HG02571 (cell line): ENCODE results near the gene MYH10.
"Not testable (repeated sequence)": the region's sequence is repeated elsewhere in the genome, so short reads cannot be mapped to it uniquely, and the experiment has no call there.

Experiments used
- ATAC-seq: cut with Tn5 transposase; IDR thresholded peaks from one replicate; pipeline ENCODE4 v1.9.1; 2021; ENCODE audit warnings: mild to moderate bottlenecking, moderate library complexity; ENCODE audit not compliant: unreplicated experiment

The MYH10 gene

DNA sequence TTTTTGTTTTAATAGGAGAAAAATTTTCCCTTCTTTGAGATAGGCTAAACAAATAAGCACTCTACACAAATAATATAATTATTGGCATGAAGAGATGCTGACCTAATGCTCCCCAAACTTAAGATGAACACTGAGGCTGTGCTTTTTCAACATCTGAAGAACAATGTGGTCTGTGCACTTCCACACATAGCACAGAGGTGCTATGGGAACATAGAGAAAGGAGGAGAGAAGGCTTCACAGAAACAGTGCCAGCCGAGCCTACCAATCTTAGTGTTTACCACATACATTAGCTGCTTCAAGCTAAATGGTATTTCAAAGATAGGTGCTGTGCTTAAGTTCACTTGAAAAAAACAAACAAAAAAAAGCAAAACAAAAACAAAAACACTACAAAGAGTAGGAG, 72.4 kb downstream of the MYH10 start:
- no peak for ATAC-seq

DNA sequence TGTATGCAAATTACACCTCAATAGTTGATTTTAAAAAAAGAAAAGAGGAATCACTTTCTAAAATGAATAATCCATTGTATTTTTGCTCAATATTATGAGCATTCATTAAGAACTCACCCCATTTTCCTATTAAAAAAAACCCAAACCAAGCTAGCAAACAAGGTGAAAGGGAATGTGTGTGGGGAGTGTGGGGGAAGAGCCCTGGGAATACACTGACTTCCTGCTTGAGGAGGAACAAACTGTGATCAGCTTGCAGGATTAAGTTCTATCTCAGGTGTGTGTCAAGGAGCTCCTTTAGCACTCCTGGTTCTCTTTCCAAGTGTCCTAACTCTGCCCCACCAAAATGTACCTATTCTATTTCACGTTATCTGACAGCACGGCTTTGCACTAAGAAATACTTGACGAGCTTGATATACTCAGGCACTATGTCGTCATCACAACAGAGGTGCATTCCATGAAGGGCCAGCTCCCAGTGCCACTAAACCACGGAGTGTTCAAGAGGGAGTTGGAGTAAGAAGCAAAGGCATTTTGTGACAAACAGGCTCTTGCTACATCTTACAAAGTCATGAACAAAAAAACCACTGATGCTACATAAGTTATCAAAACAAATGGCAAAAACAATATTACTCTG, 73.2 kb downstream of the MYH10 start:
- ATAC-seq: no peak

DNA sequence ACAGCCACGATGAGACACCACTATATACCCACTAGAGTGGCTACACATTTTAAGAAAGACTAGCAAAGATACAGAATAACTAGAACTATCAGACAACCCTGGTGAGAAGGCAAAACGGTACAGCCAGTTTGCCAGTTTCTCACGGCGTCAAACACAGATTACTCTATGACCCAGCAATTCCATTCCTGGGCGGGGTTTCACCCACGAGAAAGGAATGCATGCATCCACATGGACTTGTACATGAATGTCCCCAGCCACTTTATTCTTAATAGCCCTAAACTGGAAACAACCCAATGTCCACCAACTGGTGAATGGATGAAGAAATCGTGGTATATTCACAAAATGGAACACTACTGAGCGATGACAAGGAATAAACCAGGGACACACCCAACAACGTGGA, 74.5 kb downstream of the MYH10 start:
- ATAC-seq: no peak

DNA sequence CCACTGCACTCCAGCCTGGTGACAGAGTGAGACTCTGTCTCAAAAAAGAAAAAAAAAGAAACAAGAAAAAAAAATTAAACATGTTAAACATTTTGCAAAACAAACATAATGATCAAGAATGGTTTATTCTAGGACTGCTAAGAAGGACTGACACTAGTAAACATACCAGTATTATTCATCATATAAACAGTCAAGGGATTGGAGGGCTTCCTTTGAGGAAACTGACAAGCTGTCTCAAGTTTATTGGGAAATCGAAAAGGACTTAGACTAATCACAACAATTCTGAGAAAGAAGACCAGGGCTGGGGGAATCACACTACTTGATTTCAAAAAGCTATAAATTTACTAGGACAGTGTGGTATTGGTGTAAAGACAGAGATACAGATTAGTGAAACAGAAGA, 75.5 kb downstream of the MYH10 start:
- ATAC-seq: no peak

DNA sequence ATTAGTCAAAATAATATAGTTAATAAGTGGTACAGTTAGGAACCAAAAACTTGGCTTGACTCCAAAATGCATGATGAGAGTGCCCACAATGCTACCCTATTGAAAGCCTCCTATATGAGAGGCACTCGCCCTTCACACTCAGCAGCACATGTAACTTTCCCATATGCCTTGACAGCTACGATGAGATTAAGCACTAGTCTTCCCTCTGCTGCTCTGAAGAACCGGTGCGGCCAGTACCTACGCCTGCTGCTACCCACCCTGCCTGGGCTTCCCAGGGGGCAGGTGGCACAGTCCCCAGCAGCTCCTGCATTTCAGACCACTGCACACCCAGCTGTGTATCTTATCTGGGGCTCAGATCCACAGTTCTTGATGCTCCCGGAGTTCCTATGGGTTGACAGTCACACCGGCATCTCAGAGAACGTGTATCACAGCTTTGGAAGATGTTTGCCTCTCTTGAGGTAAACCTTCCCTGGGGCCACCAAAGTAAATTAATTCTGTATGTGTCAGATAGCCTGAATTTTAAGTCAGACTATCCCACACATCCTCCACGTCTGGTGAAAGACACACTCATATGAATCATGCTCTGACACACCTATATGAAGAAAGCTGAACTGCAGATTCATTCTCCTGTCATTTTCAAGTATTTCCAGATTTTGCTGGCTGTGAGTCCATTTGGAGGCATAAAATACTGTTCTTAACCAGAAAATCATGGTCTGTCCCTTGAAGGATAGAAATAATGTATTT, 77.8 kb downstream of the MYH10 start:
- no peak for ATAC-seq

DNA sequence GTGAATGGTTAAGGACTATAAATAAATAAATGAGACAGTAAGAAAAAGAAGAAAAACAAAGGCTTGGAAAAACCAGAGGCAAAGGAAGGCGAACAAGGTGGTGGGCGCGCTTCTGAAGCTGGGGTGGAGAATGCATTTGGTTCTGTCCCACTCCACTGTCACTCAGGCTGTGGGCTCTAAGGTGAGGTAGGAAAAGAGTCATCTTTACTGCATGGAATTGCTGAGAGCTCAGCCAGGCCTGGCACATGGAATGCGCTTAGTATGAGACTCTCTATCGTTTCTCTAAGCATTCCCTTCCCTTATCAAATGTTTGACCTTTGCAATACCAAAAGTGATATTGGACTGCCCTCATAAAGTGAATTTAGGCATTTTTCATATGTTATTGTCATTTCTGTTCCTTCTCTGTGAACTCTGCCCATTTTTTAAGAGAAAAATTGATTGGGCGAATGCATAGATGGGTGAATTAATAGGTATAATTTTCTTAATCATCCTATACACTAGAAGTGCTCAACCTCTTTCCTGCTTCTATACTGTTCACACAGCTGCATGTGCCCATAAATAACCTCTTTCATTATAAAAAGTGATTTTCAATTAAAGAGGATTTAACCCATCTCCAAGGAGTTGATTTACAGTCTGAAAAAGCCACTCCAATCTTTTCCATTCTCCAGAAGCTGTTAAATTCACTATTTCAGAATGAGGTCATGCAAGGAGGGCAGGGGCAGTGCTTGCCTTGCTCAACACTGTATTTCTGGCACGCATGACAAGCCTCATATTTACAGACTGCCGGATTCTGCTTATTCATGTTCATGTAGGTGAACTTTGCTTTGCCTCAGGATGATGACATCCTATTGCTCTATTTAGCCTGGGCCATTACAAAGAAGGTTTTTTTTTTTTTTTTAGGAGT, 87.7 kb downstream of the MYH10 start:
- no peak for ATAC-seq

DNA sequence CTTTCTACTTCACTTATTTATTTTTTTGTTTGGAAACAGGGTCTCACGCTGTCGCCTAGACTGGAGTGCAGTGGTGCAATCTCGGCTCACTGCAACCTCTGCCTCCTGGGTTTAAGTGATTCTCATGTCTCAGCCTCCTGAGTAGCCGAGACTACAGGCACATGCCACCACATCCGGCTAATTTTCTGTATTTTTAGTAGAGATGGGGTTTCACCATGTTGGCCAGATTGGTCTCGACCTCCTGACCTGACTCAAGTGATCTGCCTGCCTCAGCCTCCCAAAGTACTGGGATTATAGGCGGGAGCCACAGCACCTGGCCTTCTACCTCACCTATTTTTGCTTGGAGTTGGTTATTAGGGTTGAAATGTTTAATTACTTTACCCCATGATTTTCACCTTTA, 90.5 kb downstream of the MYH10 start:
- not testable (repeated sequence) for ATAC-seq

DNA sequence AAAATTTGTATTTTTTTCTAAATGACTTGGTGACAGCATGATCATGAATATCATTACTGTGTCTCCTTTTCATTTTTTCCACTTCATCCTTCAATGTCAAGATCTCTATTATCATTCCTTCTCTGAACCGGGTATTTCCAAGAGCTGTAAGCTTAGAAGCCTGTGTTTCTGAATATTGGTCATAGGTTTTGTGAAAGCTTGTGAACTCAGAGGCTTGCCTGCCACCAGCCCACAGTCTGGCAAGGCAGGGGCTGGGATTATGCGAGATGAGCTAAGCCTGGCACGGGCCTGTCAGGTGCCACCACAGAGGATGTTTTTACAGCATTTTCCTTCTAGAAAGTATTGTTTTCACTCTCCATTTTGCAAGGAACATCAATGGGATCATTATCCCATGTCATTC, 92.8 kb downstream of the MYH10 start:
- no peak for ATAC-seq

DNA sequence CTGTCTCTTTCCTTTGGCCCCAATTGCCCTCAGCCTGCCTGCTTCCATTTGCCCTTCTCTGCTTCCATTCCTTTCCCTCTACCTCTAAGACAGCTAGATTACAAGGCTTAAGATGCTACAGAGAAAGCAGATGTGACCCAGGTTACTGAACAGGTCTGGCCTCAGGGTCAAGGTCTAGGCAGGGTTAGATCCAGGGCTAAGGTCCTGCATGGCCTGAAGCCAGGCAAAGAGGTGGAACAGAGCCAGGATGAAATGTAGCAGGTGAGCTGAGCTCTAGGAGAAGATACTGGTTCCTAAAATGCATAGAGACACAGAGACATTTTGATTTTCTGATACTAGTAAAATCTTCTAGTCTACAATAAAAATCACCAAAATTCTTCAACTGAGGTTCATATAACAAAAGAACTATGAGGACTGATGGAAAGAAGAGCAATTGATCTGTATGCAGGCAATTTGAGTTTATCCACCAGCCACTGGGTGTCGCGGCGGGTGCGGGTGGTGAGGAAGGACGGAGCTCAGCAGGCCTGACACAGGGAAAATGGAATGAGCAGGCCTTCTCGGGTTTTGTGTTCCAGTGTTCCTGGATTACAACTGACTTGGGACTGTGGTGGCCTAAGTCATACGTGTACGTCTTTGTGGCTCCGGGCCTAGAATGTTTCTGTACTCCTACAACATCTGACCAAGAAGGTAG, 95.9 kb downstream of the MYH10 start:
- ATAC-seq: no peak

DNA sequence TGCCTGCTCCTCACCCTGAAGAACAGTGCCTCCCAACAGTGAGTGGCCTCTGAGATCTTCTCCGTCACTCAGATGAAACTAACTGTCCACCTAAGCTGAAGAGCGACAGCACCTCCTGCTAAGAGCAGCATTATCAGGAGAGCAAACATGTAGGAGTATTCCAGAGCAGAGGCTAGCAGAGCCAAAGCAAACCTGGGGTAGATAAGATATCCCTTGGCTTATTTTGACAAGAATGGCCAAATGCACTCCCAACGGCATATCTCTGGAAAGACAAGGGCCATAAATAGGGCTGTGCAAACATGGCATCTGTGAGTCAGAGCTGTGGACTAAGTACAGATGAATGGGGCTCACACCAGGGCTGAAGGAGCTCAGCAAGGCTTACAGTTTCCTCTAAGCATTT, 98.5 kb downstream of the MYH10 start:
- ATAC-seq: no peak

DNA sequence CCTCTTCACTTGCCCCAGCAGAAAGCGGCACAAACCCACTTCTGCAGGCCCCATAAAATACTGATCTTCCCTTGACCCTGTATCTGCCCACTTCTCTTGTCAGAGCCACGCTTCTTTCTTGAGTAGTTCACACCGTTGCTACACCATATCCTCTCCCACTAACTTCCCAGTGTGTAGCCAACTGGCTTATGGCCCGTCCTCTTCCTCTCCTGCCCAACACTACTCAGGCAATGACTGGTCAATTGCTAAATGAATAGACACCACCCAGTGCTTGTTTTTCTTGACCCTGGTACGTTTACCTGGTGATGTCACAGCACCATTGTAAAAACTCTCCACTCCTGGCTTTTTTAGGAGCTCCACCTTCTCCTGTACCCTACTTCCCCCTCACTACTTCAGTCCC, 107.9 kb downstream of the MYH10 start:
- ATAC-seq: no peak

DNA sequence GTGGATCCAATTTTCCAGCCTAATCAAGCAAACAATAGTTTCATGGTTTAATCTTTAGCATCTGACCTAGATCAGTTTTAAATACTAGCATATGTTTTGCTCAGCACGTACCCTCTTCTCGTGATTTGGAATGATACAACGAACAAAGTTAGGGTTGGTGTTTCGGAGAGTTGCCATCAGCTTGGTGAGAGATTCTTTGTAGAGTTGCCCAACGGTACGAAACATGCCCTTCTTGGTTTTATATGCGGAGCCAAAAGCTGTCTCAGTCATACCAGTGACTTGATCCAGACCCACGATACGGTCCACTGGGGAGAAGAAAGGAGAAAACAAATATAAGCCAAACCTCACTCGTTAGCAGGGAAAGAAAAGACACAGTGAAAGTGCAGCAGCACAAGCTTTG, 109.5 kb downstream of the MYH10 start:
- no peak for ATAC-seq

DNA sequence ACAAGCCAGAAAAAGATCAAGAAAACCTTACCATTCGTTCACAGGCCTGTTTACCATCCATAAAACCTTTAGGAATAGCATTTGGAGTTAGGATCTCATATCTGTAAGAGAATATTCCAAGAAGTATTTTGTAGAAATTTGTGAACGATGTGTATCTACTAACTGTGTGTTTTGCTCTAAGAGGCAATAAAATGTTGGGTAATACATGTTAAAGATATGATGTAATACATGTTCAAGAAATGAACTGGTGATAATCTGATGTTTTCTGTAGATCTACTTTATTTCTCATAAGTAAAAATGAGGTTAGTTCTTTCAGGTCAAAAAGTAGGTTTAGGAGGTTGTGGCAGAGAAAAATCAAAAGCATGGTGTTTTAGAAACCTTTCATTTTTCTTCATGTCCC, 111.7 kb downstream of the MYH10 start:
- ATAC-seq: no peak

DNA sequence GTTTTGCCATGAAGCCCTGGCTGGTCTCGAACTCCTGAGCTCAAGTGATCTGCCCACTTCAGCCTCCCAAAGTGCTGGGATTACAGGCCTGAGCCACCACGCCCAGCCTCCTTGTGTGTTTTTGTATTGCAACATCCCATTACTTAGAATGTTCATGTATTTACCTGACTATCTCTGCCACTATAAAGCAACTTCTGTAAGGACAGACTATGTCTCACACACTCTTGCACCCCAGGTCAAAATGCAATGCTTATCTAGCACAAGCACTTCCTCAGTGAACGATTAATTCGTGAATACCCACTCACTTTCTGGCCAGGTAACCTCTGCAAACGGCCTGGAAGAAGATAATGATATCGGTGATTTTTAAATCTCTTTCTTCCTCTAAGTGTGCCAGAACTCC, 112.2 kb downstream of the MYH10 start:
- no peak for ATAC-seq

DNA sequence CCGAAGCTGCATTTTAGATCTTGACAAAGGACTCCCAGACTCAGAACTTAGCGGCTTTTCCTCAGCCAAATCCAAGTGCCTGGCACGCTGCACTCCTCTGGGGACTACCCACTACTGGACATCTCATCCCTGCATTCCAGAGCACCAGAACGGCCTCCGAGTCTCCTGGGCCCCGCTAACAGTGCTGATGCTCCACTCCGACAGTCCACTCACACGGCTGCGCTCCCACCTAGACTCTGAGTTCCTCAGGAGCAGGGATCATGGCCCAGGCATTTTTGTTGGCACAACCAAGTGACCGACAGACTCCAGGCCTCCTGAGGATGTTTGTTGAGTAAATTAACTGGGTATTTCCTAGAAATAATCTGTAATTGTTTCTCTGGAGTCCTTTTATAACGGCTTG, 115.7 kb downstream of the MYH10 start:
- ATAC-seq: no peak

DNA sequence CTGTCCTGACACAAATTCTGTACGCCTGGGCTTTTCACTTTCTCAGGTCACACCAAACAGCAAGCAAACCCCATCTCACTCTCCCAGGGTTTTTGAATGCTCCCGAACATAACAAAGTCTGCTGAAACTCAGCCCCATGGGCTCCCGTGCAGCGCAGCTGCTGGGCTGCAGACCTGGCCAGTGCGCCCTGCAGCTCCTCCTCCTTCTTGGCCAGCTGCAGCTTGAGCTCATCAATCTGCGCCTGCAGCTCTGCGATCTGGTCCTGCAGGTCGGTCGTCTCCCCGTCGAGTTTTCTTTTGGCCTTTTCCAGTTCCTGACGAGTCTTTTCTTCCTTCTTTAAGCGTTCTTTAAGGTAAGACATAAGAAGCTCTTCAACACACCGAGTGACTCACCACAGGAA, 124.4 kb downstream of the MYH10 start:
- no peak for ATAC-seq

DNA sequence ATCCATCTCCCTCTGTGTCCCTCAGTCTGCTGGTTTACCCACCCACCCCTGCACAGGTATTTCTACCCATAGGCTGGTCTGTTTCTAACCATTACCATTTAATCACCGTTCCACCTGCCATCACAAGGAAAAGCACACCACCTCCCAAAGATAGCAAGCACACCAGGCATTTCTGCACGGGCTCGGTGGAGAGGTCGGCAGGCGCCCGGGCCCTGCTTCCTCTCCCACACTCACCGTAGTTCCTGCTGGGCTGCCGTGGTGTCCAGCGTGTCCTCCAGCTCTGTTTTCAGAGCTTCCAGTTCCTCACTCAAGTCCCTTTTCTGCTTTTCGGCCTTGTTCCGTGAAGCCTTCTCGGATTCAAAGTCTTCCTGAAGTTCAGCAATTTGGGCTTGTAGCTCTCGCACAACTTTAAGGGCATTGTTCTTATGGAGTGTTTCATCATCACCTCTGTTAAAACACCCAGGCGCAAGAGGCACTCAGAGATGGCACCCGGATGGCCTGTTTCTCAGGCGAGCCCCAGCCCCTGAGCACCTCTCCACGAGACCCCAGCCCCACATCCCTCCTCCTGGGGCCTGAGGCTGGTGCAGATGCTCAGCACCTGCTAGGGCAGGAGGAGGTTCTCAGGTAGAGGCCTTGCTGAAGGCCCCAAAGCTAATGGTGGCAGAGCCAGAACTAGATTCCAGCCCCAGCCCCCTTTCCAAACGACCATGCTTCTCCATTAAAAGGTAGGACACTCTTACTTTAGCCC, 125.9 kb downstream of the MYH10 start:
- ATAC-seq: no peak

DNA sequence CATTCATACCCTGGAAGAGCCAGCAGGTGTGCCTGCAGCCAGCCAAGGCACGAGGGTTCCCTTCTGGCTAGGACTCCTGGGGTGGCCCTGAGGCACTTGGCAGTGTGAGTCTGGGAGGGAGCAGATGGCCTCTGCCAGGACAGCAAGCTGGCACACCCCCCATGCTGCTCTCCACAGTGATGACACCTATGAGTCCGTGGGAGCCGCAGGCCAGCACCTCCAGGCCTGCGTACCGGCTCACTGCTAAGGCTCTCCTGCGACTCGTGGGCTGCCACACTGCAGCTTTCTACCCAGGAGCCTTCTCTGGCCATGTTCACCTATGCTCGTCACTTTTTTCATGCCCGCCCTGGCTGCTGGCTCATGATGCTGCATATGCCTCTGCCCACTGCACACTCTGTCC, 126.7 kb downstream of the MYH10 start:
- ATAC-seq: no peak

DNA sequence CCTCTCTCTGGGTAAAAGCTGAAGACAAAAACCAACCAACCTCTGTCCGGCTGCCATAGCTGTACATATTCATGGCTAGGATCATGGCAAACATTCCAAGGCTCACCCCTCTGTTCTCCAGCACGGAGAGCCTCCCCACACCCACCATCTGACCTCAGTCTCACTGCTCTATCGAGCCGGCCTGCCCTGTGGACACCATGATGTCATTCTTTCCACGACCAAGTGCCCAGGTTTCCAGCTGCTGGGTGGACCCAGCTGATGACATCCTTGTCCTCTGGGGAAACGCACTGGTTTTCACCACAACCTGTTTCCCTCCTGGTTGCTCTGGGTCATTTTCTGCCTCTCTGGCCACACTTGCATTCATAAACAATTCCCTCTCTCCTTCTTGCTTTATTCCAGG, 127.2 kb downstream of the MYH10 start:
- no peak for ATAC-seq

DNA sequence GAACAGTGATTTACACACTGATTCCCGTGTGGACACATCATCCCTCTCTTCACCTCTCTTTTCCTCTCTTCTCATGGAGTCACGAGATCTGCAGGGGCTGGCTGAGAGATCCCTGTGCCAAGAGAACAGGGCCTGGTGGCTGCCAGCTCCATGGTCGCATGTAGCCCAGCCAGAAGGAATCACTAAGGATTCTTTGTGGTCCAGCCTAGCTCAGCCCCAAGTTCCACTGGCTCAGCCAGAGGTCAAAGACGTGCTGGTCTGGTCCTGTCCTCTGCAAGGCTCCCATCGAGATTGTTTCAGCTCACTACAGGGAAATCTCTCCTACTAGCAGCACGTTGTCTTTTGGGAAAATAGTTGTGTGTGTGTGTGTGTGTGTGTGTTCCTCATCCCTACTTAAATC, 128.4 kb downstream of the MYH10 start:
- no peak for ATAC-seq

DNA sequence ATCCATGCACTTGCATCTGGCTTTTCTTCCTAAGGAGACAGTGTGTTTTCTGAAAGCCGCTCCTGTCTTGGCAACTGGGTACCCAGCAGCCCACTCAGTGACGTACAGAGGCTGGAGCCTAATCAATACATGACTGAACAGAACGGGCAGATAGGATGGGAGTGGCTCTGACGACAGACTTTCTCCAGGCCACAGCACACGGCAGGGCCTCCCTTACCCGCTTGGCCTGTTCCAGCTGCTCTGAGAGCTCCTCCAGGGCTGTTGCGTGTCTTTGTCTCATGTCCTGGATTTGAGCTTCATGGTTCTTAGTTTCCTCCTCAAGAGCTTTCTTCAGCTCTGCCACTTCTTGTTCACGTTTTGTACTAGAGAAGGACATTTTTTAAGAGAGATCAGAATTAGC, 129.9 kb downstream of the MYH10 start:
- ATAC-seq: no peak
